GM19099 (cell line): ENCODE measurements around the gene RPE.

Experiments used
- POLR2A ChIP-seq: IDR thresholded peaks from 3 replicates; pipeline ENCODE4 v1.6.1; 2011; ENCODE audit warnings: low read depth; ENCODE audit not compliant: insufficient read length; ENCODE audit errors: extremely low read depth

RPE gene

GRCh38 chr2:210034087-210034683 lies 31.7 kb downstream of the RPE start:
- no peak for TF ChIP-seq POLR2A

- TF ChIP-seq POLR2A, result no peak
These were observed 33.2 kb downstream of the RPE start for GRCh38 chr2:210035679-210036078.

- no peak for TF ChIP-seq POLR2A
These were observed 35.6 kb downstream of the RPE start for GRCh38 chr2:210038078-210038477.

GRCh38 chr2:210046851-210047500 lies 44.5 kb downstream of the RPE start:
- TF ChIP-seq POLR2A, result no peak

GRCh38 chr2:210049831-210050230 lies 47.4 kb downstream of the RPE start:
- no peak for TF ChIP-seq POLR2A

- no peak for TF ChIP-seq POLR2A
These were observed 48.4 kb downstream of the RPE start for GRCh38 chr2:210050885-210051284.

GRCh38 chr2:210054696-210055095 lies 52.3 kb downstream of the RPE start:
- no peak for TF ChIP-seq POLR2A

- TF ChIP-seq POLR2A, result no peak
These were observed 53.4 kb downstream of the RPE start for GRCh38 chr2:210055825-210056224.

GRCh38 chr2:210063306-210063705 lies 60.9 kb downstream of the RPE start:
- TF ChIP-seq POLR2A, result no peak
